NCI-H510A (cell line): Measurements from ENCODE around the gene RNASET2.
"Not testable (repeated sequence)": the region's sequence is repeated elsewhere in the genome, so short reads cannot be mapped to it uniquely, and the experiment has no call there.

Experiments
- DNase-seq: peaks from one replicate; lab custom pipeline; 2025; lab: John Stamatoyannopoulos, UW

RNASET2 gene

DNA sequence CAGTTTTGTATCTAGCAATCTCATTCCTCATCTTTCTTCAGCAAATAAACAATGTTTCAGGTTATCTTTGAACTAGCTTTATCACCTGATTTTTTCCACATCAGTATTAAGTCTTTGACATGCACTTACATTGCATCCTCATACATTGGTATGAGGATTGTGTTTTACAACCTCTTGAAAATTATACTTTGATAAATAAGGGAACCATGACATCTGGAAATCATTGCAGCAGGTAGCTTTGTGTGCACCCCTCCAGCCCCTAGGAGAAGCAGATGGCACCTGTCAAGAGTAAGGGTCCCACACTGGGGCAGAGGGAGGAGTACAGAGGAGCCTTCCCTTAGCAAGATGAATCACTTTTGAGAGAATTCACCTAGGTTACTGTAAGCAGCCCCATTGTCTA lies 13.7 kb upstream of the RNASET2 start:
- DNase-seq: no peak

DNA sequence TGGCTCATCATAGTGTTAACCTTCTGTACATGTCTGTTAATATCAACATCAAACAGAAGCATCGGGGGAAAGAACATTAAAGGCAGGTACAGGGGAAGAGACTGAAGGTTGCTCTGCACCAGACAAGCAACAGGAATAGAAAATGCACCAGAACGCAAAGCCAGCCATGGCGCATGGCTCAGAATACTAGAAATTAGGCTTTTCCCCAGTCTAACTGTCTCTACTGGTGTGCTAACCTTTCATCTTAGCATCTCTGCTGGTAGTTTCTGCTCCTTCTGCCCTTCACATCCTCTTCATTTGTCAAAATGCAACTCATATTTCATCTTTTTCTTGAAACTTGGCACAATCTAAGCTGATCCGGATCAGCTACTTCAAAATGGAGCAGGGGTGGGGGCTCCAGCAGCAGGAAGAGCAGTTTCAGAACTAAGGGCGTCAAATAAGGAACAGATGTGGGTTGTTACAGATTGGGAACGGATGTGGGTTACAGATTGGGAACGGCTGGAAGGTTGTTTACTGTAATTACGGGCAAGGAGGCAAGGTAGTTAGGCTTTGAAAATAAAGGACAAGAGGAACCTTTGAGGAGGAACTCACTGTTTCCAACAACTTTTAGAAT lies 13.1 kb upstream of the RNASET2 start:
- DNase-seq: no peak

DNA sequence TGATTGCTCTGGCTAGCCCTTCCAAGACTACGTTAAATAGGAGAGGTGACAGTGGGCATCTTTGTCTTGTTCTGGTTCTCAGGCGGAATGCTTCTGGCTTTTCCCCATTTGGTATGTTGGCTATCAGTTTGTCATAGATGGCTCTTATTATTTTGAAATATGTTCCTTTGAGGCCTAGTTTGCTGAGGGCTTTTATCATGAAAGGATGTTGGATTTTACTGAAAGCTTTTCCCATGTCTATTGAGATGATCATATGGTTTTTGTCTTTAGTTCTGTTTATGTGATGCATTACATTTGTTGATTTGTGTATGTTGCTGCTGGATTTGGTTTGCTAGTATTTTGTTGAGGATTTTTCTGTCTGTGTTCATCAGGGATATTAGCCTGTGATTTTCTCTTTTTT lies 9.9 kb upstream of the RNASET2 start:
- DNase-seq: no peak

DNA sequence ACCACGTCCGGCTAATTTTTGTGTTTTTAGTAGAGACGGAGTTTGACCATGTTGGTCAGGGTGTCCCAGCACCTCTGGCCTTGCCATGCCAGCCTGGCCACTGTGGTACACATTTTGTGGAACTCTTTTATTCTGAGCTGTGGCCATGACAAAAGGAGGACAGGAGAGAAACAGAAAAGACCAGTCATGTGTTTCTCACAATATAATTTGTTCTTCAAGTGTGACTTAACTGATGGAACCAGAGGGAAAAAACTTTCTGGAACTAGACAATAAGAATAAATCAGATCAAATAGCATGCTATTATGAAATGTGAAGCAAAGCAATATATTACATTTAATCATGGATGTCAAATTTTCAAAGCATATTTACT lies 4.2 kb upstream of the RNASET2 start:
- no peak for DNase-seq

DNA sequence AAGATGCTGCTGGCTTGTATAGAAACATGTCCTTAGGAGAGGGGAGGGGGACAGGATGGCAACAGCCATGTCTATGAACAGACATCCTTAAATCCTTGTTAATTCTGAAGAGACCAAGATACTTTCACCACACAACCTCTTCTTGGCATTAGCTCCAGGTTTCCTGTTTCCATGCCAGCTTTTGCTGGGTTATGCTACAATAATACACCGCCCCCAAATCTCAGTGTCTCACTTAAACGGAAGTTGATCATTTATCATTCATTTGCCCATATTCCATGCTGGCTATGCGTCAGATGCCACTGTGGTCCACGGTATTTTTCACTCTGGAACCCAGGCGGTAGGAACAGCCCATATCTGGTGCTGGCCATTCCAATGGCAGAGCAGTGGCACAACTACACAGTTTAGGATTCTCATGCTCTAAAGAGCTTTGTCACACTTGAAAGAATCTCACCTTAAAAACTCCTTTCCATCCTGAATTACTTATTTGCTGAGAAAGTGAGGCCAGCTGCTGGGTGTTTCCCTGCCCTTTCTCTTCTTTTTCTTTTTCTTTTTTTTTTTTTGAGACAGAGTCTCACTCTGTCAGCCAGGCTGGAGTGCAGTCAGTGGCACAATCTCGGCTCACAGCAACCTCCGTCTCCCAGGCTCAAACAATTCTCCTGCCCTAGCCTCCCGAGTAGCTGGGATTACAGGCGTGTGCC lies 3.7 kb upstream of the RNASET2 start:
- no peak for DNase-seq

DNA sequence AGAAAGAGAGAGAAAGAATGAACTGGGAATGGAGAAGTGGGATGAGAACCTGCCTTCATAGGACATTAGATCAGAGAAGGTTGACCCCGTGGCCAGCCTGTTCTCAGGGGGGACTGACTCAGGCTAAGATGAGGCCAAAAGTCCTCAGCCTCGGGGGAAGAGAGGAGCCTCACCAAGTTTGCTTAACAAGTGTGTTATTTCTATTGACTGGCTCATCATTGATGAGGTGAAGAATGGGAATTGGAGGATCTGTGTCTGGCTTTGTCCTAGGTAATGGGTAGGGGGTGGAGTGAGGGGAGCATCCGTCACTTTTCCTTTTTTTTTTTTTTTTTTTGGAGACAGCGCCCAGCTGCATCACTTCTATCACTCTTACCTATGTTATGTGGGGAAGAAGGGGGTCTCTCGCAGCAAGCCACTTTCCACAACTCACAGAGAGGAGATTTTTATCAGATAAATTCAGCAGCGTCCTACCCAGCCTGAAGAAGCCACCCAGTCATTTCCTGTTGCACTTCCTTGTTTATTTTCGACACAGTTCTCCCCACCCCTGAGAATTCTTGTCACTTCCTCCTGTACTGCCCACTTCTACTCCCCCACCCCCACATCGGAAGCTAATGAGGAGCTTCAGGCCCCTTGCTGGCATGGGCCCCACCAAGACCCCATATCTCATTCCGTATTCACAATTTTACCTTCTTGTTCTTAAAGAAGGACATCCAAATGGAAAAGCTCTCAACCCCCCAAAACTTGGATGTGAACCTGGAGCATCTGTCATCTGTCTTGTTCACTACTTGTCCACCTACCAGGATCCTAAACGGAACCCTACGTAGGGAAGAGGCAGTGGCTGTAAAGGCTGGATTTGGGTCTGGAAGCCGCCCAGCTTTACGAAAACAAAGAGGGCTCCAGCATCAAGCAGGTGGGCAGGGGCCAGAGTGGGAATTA lies 2.8 kb upstream of the RNASET2 start:
- DNase-seq: no peak

DNA sequence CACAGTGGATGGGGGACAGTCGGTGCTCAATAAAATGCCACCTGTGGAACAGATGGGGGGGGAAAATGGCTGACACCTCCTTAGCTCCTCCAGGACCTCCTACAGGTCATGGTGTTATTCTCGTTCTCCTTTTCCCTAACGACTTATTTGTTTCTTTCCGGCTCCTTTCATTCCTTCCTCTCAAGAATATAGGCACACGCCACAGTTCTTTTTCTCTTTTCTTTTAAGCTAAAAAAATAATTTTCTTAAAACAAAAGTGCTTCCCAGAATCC lies 1.4 kb upstream of the RNASET2 start:
- DNase-seq: no peak

DNA sequence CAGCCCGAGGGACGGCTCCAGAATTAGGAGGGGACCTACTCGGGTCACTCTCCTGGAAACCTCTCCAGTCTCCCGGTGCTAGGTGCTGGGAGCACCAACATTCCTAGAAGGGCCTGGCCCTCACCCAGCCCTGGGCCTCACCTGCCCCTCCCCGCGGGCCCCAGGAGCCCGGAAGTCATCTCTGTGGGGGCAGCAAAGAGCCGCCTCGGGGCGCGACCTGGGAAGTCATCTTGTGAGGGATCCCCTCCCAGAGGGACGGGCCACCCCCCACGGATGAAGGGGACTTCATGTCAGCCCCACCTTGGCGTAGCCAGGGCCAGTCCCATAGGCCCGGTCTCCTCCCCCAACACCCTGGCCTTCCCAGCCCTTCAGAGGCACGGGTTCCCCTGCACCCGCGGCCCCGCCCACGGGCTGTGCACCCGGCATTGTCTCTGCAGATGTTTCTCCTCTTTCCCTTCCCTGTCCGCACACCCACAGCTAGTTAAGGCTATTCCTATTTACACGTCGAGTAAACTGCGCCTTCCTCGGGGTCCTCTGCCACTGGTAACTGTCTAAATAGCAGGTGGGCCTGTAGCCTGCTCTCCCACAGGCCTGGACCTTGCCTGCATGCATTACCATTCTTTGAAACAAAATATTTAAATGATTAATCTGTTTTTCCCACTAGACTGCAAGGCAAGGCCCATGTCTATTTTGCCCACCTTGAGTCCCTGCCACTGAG lies 896 bp upstream of the RNASET2 start:
- DNase-seq: peak; percentile 26

DNA sequence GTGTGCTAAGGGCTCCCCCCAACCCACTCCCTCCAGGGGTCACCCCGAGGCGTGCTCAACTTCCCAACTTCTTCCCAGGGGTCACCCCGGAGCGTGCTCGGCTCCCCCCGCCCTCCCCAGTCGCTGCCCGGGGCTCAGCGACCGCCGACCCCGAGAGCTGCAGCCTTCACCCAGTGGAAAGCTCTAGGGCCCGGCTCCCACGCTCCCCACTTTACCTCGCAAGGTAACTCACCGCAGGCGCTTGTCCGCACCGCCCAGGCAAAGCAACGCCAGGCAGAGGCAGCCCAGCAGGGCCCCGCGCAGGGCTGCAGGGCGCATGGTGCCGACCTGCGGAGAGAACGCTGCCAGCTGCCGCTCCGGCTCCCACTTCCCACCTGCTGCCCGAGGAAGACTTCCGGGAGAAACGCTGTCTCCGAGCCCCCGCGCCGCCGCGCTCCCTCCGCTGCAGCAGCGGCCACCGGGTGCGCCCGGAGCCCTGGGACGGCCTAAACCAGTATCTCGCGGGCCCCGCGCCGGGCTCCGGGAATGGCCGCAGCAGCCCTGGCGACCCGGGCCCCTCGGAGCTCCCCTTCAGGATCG lies 396 bp downstream of the RNASET2 start:
- DNase-seq: no peak

DNA sequence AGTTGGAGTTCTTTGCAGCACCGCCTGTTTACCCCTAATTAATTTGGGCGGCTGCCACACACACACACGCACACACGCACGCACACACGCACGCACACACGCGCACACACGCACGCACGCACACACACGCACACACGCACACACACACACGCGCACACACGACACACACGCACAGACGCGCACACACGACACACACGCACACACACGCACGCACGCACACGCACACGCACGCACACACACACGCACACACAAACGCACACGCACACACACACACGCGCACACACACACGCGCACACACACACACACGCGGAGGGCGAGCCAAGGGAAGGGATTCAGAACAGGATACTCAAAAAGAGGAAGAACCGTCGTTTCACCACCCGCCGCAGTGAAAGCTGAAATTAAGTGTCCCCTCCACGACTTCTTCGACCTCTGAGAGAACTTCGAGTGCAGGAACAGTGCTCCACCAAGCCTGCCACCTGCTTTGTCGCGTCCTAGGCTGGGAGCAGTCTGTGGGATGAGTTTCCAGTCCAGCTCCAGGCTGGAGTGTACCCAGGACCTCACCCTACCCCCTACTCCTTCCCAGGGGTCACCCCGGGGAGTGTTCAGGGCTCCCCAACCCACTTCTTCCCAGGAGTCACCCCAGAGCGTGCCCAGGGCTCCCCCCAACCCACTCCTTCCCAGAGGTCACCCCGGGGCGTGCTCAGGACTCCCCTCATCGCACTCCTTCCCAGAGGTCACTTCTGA lies 1.1 kb downstream of the RNASET2 start:
- no peak for DNase-seq

DNA sequence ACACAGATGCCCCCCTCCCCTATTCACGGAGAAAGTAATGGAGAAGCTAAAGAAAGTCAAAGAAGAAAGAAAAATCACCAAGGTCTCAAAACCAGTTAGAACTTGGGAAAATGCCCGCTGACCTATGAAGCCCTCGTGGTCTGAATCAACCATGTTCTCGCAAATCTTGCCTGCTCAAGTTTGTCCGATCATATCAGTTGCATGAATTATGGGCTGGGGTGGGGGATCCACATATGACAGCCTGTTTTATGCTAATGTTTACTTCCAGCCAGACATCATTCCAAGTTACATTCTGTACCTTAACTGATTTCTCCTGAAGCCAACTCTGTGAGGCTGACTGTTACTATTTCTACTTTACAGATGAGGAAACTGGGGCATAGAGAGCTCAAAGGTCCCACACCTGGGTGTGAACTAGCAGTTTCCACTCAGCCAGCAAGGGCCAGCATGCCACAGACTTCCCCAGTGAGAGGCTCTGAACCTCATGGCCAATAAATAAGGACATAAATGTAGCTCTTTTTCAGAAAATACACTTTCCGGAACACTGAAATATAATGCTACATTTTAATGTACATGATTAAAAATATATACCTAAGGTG lies 2.1 kb downstream of the RNASET2 start:
- DNase-seq: no peak

DNA sequence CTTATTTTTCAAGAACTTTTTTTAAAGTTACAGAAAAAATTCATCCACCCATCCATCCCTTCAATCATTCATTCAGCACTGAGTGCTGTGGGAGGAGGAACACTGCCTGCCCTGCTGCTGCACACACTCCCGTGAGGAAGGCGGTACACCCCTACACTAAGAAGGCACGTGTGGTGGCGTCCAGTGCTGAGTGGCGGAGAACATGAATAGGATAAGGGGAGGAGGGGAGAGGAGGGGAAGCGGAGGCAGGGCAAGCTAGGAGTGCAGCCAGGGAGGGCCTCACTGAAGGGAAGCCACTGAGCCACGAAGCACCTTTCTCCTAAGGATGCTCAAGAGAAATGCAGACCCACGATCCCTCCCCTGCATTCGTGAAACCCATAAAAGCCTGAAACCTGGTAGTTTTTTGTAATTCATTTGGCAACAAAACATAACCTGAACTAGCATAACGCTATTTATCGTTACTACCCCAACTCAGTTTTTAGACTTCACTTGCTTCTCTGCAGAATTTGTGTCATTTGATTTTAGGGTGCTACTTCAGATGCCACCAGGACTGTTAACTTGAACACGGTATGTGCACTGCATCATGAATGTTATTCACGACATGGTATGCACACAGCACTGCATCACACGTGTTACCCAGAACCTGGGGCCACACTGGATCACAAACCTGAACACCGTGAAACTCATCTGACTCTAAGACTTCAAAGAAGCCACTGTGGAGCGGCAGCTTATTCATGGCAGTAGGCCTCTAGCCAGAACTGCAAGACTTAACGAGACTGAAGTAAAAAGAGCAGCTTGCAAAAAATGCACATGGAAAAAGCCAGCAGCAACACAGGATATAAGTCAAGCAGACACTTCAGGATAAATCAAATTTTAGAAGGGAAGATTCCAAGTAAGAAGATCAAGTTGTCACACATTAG lies 3.5 kb downstream of the RNASET2 start:
- DNase-seq: no peak

DNA sequence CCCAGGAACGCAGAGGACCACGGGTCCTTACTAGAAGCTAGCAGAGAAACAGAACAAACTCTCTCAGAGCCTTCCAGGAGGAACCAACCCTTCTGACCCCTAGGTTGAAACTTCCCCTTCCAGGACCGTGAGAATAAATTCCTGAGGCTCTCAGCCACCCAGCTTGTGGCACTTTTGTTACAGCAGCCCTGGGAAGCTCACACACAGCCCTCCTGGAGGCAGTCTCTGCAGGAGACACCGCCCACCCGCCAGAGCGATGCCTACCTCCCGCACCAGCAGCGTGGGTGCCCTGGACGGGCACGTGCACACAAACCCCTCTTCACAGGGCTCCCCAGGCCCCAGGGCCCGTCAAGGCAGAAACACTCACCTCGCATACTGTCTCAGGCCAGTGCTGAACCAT lies 4.2 kb downstream of the RNASET2 start:
- no peak for DNase-seq

DNA sequence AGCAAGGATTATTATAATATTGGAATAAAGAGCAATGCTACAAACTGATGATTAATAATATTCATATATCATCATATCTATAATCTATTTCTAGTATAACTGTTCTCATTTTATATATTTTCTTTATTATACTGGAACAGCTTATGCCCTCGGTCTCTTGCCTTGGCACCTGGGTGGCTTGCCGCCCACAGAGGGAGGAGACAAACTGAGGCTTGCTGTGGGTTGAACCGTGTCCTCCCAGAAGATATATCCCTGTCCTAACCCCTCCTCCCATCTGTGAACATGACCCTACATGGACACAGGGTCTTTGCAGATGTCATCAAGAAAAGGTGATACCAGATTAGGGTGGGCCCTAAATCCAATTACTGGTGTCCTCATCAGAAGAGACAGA lies 4.7 kb downstream of the RNASET2 start:
- no peak for DNase-seq

DNA sequence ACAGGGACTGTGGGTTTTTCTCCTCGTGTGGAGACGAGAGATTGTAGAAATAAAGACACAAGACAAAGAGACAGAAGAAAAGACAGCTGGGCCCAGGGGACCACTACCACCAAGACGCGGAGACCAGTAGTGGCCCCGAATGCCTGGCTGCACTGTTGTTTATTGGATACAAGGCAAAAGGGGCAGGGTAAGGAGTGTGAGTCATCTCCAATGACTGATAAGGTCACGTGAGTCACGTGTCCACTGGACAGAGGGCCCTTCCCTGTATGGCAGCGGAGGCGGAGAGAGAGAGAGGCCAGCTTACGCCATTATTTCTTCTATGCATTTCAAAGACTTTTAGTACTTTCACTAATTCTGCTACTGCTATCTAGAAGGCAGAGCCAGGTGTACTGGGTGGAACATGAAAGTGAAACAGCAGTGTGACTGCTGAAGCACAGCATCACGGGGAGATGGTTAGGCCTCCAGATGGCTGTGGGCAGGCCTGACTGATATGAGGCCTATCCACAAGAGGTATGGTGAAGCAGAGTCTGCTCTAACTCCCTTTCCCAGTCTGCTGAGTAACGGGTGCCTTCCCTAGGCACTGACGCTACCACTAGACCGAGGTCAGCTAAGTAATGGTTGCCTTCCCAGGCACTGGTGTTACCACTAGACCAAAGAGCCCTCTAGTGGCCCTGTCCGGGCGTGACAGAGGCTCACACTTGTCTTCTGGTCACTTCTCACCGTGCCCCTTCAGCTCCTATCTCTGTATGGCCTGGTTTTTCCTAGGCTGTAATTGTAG lies 5.3 kb downstream of the RNASET2 start:
- DNase-seq: peak; percentile 42

DNA sequence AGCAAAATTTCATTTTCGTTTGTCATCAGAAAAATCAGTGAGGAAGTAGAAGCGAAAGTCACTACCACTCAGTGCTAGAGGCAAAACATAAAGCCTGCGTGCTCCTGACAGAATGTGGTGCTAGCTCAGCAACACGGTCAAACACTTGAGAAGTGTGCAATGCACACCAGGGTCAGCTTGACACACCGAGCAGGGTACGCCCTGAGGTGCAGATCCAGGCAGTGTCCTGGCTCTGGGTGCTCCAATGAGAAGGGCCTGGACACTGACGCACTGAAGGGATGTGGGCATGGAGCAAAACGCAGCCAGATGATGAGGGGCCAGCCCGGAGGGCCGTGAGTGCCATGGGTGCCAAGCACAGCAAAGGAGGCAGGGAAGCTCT lies 5.9 kb downstream of the RNASET2 start:
- no peak for DNase-seq

DNA sequence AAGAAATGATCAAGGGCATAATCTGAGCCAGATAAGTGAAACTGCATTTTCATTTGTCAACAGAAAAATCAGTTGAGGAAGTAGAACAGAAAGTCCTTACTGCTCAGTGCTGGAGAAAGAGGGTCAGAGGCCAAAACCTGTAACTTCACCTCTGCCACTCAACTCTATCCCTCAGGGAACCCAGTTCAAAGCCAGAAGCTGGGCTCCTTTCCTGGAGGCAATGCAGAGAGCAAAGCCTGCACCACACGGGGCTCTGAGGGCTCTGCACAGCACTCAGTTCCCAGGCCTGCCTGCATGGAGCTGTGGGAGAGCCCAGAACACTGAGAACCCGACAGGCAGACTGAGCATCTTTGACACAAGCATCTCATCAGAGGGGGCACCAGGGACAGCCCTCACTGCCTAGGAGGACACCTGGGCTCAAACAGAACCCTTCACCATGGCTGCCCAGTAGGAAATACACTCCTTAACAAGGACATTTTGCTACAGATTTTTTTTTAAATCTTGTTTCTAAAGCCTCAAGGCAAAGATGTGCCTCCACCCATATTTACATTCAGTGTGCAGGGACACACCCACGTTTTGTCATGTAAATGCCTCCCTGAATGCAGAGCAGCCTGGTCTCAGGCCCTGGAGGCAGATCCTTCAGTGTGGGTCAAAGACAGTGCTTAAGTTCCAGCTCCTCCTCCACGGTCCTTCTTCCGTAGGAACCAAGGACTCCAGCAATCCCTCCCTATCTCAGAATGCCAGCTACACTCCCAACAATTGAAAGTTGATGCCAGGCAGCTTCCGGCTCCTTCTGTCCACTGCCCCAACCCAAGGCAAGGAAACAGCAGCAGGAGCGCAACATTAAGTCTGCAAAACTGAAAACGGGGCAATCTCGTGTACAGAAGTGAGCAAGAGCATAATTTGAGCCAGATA lies 6.6 kb downstream of the RNASET2 start:
- DNase-seq: no peak

DNA sequence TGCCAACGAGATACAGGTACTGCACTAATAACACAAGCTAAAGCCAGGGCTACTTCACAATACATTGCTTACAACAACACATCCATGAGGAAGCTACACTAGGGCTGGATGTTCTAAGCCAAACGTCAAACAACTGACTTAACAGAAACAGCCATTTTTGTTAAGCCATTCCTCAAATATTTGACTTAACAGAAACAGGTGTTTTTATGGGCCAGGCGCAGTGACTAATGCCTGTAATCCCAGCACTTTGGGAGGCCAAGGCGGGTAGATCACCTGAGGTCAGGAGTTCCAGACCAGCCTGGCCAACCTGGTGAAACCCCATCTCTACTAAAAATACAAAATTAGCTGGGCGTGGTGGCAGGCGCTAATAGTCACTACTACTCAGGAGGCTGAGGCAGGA lies 7.6 kb downstream of the RNASET2 start:
- not testable (repeated sequence) for DNase-seq
